ENCODE data around the gene NOSIP.

Gene NOSIP

GRCh38 chr19:49533551-49534488, 46.5 kb downstream of the NOSIP start:
- Histone ChIP-seq H3K36me3 (ENCODE audit: insufficient read depth) (no peaks in the 10 kb centered on the region), H3K9ac (peak overlapping the region; percentile 15; the same call in 1 of the 2 replicates), H3K4me2 (peak overlapping the region; percentile 100), H4K20me1 (ENCODE audit: insufficient read depth) (no peaks in the 10 kb centered on the region), H3K79me2 (ENCODE audit: insufficient read depth, low read depth) (no peaks in the 10 kb centered on the region), H3K27me3 (ENCODE audit: insufficient read depth, low read depth) (peaks cover 6% of the 10 kb centered on the region; the same call in 1 of the 2 replicates), H2AFZ (ENCODE audit: low read depth) (peak overlapping the region; percentile 60), H3K27ac (no peak overlapping the region; the same call in 1 of the 2 replicates), H3K4me3 (IDR thresholded peaks at IDR 0.05; ENCODE audit: insufficient read depth, low read depth, low read length) (no peak overlapping the region), H3K4me1 (ENCODE audit: low read depth, poor library complexity, severe bottlenecking) (peaks cover 34% of the 10 kb centered on the region)
- peak; percentile 60 for TF ChIP-seq CTCF (conservative IDR thresholded peaks at IDR 0.05; ENCODE audit: low read depth, low read length)

GRCh38 chr19:49530708-49531107, 49.6 kb downstream of the NOSIP start:
- TF ChIP-seq CTCF (conservative IDR thresholded peaks at IDR 0.05; ENCODE audit: low read depth, low read length), result no peak
- H2AFZ ChIP-seq (ENCODE audit: low read depth), result no peak overlapping the region
- H3K4me3 ChIP-seq (IDR thresholded peaks at IDR 0.05; ENCODE audit: insufficient read depth, low read depth, low read length), result no peak overlapping the region
- H4K20me1 ChIP-seq (ENCODE audit: insufficient read depth), result no peaks in the 10 kb centered on the region
- H3K79me2 ChIP-seq (ENCODE audit: insufficient read depth, low read depth), result no peaks in the 10 kb centered on the region
- H3K4me2 ChIP-seq, result no peak overlapping the region
- H3K27me3 ChIP-seq (ENCODE audit: insufficient read depth, low read depth), result peaks cover 23% of the 10 kb centered on the region
- no peak overlapping the region for H3K9ac ChIP-seq
- H3K36me3 ChIP-seq (ENCODE audit: insufficient read depth), result no peaks in the 10 kb centered on the region
- peaks cover 33% of the 10 kb centered on the region for H3K4me1 ChIP-seq (ENCODE audit: low read depth, poor library complexity, severe bottlenecking)
- H3K27ac ChIP-seq, result no peak overlapping the region

GRCh38 chr19:49528211-49528771, 52.1 kb downstream of the NOSIP start:
- no peak for TF ChIP-seq CTCF (conservative IDR thresholded peaks at IDR 0.05; ENCODE audit: low read depth, low read length)
- H3K27me3 ChIP-seq (ENCODE audit: insufficient read depth, low read depth), result peaks cover 42% of the 10 kb centered on the region
- no peak overlapping the region for H3K9ac ChIP-seq
- H3K27ac ChIP-seq, result no peak overlapping the region
- H4K20me1 ChIP-seq (ENCODE audit: insufficient read depth), result no peaks in the 10 kb centered on the region
- peaks cover 17% of the 10 kb centered on the region for H3K4me1 ChIP-seq (ENCODE audit: low read depth, poor library complexity, severe bottlenecking)
- no peaks in the 10 kb centered on the region for H3K36me3 ChIP-seq (ENCODE audit: insufficient read depth)
- H3K4me3 ChIP-seq (IDR thresholded peaks at IDR 0.05; ENCODE audit: insufficient read depth, low read depth, low read length), result no peak overlapping the region
- H3K4me2 ChIP-seq, result peak overlapping the region; percentile 42; the same call in 1 of the 2 replicates
- H2AFZ ChIP-seq (ENCODE audit: low read depth), result peak overlapping the region; percentile 28; the same call in 1 of the 2 replicates
- no peaks in the 10 kb centered on the region for H3K79me2 ChIP-seq (ENCODE audit: insufficient read depth, low read depth)

- peaks cover 9% of the 10 kb centered on the region for H3K4me1 ChIP-seq (ENCODE audit: low read depth, poor library complexity, severe bottlenecking)
- H3K27ac ChIP-seq, result no peak overlapping the region
- H2AFZ ChIP-seq (ENCODE audit: low read depth), result no peak overlapping the region
- TF ChIP-seq CTCF (conservative IDR thresholded peaks at IDR 0.05; ENCODE audit: low read depth, low read length), result no peak
- no peak overlapping the region for H3K4me3 ChIP-seq (IDR thresholded peaks at IDR 0.05; ENCODE audit: insufficient read depth, low read depth, low read length)
- no peaks in the 10 kb centered on the region for H3K36me3 ChIP-seq (ENCODE audit: insufficient read depth)
- no peak overlapping the region for H3K4me2 ChIP-seq
- H3K9ac ChIP-seq, result no peak overlapping the region
- H3K27me3 ChIP-seq (ENCODE audit: insufficient read depth, low read depth), result peaks cover 43% of the 10 kb centered on the region
- no peaks in the 10 kb centered on the region for H3K79me2 ChIP-seq (ENCODE audit: insufficient read depth, low read depth)
- no peaks in the 10 kb centered on the region for H4K20me1 ChIP-seq (ENCODE audit: insufficient read depth)
Measured at GRCh38 chr19:49524812-49525455, 55.4 kb downstream of the NOSIP start.

Data from KMS-11 (cell line).